ENCODE measurements around the gene A4GNT. TPM values are rescaled to one million over a fixed set of nuclear protein-coding genes. Genes with fewer than 3 reads are reported as not detected.

Gene A4GNT
- polyA plus RNA-seq, 3 donors from 2014 or later = not detected

DNA sequence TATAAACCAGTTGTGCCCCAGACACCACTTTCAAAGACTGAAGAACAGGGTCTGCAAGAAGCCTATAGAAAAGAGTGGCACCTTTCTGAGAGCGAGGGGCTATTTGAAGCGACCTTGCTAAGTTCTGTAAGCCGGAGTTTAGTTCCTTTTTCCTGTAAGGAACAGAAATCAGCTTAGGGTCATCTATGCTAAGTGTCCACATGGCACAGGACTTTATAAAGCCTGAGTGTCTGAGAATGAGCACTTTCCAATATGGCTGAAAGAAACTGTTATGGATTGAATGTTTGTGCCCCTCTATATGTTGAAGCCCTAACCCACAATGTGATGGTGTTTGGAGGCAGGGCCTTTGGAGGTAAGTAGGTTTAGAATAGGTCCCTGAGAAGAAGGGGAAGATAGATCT, 4.0 kb upstream of the A4GNT start:
- H3K27ac Mint-ChIP-seq = no peak overlapping the region
- no peaks in the 10 kb centered on the region for H3K4me1 Mint-ChIP-seq
- H3K36me3 Mint-ChIP-seq = no peaks in the 10 kb centered on the region
- peaks cover 0 to 6% (median 4%) of the 10 kb centered on the region in 3 donors for H3K27me3 Mint-ChIP-seq (ENCODE audit: low read depth in 3 of 3)
- no peaks in the 10 kb centered on the region for H3K9me3 Mint-ChIP-seq
- H3K4me3 Mint-ChIP-seq = no peak overlapping the region
- DNase-seq = no peak

DNA sequence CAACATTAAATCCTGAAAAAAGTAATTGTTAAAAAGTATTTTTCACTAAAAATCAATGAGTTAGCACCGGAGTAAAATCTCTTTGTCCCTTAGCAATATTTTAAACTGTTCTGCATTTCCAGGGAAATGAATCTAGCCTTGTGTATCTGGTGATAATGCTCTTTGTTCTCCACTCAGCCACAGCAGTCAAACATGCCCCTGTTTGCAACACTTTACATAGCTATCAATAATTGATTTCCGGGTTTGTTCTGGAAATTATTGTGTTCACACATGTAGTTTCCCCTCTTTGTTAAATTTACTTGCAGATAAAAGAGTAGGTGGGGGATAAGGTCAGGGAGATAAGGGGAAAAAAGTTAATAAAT, 3.6 kb upstream of the A4GNT start:
- H3K27ac Mint-ChIP-seq = no peak overlapping the region
- no peaks in the 10 kb centered on the region for H3K4me1 Mint-ChIP-seq
- H3K4me3 Mint-ChIP-seq = no peak overlapping the region
- peaks cover 0 to 6% (median 3%) of the 10 kb centered on the region in 3 donors for H3K27me3 Mint-ChIP-seq (ENCODE audit: low read depth in 3 of 3)
- no peaks in the 10 kb centered on the region for H3K9me3 Mint-ChIP-seq
- H3K36me3 Mint-ChIP-seq = no peaks in the 10 kb centered on the region
- DNase-seq = no peak

DNA sequence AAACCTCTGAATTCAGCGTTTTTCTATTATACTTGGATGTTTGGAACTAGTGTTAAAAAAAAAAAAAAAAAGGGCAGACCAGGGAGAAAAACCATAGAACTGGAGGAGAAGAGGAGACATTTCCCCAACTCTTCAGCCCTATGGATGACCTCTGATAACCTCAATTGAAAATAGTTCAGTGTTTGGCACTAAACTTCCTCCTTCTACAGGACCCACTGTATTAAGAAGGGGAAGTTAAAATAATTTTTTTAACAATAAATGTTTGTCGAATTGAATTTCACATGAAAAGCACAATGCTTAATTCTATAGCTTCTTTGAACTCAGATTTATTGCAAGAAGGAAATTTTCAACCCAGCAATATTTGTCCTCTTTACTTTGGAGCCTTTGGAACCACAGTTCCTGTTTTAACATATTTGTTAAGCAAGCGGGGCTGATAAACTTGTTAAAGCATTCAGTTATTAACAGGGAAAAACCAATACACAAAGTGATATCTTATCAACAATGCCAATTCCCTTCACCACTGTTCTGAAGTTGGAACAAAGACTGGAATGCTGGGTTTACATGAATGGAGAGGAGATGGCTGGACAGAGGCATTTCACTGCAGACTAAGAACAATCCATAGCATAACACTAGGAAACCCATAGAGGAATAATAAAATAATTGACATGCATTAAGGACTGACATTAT, 3.1 kb upstream of the A4GNT start:
- peaks cover 0 to 6% (median 3%) of the 10 kb centered on the region in 3 donors for H3K27me3 Mint-ChIP-seq (ENCODE audit: low read depth in 3 of 3)
- H3K9me3 Mint-ChIP-seq = no peaks in the 10 kb centered on the region
- no peak overlapping the region for H3K4me3 Mint-ChIP-seq
- no peaks in the 10 kb centered on the region for H3K36me3 Mint-ChIP-seq
- no peak for DNase-seq
- H3K4me1 Mint-ChIP-seq = no peaks in the 10 kb centered on the region
- H3K27ac Mint-ChIP-seq = no peak overlapping the region

DNA sequence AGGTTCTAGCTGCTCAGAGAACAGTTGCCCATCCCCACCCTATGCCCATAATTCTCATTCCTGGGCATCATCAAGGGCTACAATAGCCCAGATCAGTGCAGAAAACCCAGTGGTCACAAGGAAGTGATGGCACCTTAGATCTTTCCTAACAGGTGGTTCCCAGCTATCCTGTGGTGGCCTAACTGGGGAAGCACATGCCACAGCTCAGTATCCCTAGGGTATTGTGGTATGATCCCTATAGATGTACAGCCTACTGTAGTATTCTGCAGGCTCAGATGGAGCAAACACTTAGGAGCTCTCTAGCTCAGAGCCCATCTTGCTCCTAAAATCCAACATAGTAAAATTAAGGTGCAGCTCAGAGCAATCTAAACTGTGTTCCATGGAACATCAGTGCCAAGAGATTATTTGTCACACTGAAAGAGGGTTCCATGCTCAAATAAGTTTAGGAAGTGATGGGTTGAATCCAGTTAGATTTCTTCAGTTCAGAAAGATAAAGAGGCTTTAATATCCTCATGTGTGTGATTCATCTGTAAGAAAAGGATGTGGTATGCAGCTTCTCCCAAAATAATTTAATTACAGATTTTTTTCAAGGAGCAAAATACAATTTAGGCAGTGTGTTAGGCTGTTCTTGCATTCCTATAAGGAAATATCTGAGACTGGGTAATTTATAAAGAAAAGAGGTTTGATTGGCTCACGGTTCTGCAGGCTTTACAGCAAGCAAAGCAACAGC, 4.4 kb downstream of the A4GNT start:
- Mint-ChIP-seq H3K27me3 (ENCODE audit: low read depth in 3 of 3) (peaks cover 4 to 9% (median 5%) of the 10 kb centered on the region in 3 donors), H3K9me3 (no peaks in the 10 kb centered on the region), H3K27ac (no peak overlapping the region), H3K4me1 (no peaks in the 10 kb centered on the region), H3K4me3 (no peak overlapping the region), H3K36me3 (no peaks in the 10 kb centered on the region)
- no peak for DNase-seq

DNA sequence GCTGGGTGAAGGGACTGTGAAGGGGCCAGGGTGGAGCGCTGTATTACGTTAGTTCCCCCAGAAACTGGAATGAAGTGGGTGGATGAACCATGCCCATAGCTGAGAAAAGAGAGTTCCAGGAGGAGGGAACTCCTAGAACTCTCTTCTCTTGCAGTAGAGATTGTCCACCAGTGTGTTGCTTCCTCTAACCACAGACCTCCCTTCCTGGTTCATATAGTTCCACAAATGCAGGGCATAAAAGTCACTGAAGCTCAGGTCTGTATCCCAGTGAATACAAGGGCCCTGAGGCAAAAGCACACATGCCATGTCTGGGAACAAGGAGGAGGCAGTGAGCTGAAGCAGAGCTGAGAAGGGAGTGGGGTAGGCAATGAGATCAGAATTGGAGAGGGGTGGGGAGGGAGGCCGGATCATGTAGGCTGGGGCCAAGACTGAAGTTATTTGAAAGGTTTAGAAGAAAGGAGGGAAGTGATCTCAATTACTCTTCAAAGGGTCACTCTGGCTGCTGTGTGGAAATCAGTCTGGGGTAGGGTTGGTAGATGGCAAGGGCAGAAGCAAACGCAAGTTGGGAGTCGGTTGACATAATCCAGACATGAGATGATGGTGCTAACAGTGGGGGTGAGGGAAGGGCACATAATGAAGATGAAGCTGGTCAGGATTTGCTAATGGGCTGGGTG, 6.5 kb downstream of the A4GNT start:
- Mint-ChIP-seq H3K9me3 (no peaks in the 10 kb centered on the region), H3K4me3 (no peak overlapping the region), H3K4me1 (no peaks in the 10 kb centered on the region), H3K36me3 (no peaks in the 10 kb centered on the region), H3K27ac (no peak overlapping the region), H3K27me3 (ENCODE audit: low read depth in 3 of 3) (peaks cover 4 to 13% (median 5%) of the 10 kb centered on the region in 3 donors)
- no peak for DNase-seq

DNA sequence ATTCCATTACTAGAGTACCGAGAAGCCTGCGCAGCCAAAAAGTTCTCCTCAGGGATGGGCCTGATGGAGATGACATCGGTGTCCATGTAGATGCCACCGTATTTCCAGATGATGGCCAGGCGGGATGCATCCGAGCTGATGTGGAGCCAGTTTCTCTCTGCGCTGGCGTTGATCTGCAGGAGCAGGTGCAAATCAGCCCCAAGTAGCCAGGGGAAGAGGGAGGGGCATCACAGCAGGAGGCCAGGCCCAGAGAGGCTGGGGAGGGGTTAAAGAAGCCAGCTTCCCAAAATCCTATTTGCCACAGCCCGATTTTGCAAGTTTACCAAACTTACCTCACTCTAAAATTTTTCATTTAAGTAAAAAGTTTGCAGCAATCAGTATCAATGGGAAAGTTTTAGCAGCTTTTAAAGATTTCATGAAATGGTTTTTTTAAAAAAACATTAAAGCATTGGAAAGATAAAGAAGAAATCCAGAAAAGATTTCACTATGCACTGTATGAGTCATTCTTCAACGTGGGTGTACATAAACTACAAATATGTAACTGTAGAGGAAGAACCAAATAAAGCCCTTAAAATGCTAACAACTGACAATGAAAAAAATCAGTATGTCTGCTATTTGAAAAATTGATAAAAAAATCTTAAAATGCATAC, 7.4 kb downstream of the A4GNT start:
- Mint-ChIP-seq H3K9me3 (no peaks in the 10 kb centered on the region), H3K27ac (no peak overlapping the region), H3K36me3 (no peaks in the 10 kb centered on the region), H3K4me3 (no peak overlapping the region), H3K4me1 (no peaks in the 10 kb centered on the region), H3K27me3 (ENCODE audit: low read depth in 3 of 3) (peaks cover 4 to 13% (median 5%) of the 10 kb centered on the region in 3 donors)
- no peak for DNase-seq

DNA sequence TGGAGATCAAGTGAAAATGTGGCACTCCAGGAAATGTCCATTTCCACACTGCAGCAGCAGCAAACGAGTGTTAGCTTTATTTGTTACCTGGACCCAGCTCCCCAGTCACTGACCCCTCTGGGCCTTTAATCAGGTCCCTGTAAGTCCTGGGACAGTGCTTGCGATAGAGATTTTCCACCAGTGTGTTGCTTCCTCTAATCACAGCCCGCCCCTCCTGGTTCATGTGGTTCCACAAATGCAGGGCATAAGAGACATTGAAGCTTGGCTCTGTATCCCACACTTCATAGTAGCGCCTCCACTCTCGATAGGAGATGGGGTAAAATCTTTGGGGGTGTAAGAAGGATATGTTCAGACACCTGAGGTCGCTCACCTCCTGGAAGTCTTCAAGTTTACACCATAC, 8.0 kb downstream of the A4GNT start:
- Mint-ChIP-seq H3K4me3 (no peak overlapping the region), H3K27ac (no peak overlapping the region), H3K4me1 (no peaks in the 10 kb centered on the region), H3K36me3 (no peaks in the 10 kb centered on the region), H3K27me3 (ENCODE audit: low read depth in 3 of 3) (peaks cover 4 to 13% (median 5%) of the 10 kb centered on the region in 3 donors), H3K9me3 (no peaks in the 10 kb centered on the region)
- DNase-seq = no peak

DNA sequence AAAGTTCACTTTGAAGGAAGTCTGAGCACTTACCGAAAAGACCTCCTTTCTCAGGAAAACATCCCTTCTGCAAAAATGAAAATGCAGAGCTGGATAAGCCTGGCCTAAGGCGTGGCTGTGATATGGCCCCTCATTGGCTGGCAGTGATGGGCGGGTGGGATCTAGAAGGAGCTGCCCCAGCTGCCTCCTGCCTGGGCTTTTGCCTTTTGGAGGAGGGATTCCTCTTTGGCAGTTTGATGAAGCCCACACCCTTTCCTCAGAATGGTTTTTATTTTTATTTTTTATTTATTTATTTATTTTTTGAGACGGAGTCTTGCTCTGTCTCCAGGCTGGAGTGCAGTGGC, 12.8 kb downstream of the A4GNT start:
- H3K27me3 Mint-ChIP-seq (ENCODE audit: low read depth in 3 of 3) = peaks cover 5 to 19% (median 10%) of the 10 kb centered on the region in 3 donors
- no peak overlapping the region for H3K27ac Mint-ChIP-seq
- H3K4me3 Mint-ChIP-seq = no peak overlapping the region
- H3K9me3 Mint-ChIP-seq = no peaks in the 10 kb centered on the region
- H3K4me1 Mint-ChIP-seq = peaks cover 11% of the 10 kb centered on the region in 2 donors
- no peaks in the 10 kb centered on the region for H3K36me3 Mint-ChIP-seq
- DNase-seq = no peak

DNA sequence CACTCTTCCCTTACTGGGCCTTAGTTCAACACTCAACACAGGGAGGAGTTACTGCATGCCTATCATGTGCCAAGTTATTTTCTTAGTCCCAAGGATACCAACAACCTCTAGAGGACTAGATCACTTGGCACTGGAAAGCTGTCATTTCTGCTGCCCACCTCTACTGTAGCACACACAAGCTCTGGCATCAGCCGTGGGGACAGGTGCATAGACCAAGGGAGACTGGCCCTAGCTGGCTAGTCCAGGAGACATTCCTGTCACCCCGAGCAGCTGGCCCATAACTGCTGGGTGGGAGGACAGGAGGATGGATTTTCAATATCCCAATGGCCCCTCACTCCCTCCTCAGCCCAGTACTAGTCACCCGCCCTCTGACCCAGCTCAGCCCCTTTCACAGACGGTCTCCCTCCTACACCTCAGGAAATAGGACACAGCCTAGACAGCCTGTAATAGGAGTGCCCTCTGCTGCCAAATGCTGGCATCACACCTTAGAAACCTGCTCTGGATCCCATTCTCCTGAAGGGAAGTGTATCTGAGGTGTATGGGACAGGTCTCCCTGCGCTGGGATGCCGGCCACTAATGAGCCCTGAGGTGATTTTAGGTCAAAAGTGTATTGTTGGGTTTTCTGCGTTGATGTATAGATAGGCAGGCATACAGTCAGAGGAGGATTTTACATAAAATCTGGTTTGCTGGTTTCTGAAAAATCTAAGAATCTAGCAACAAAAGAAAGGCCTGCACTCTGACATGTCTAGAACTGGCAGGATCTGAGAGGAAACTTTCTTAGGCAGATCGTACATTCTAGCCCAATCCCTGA, 13.4 kb downstream of the A4GNT start:
- H3K9me3 Mint-ChIP-seq = no peaks in the 10 kb centered on the region
- no peak overlapping the region for H3K4me3 Mint-ChIP-seq
- H3K36me3 Mint-ChIP-seq = no peaks in the 10 kb centered on the region
- DNase-seq = no peak
- no peak overlapping the region for H3K27ac Mint-ChIP-seq
- peaks cover 11% of the 10 kb centered on the region in 2 donors for H3K4me1 Mint-ChIP-seq
- peaks cover 5 to 16% (median 10%) of the 10 kb centered on the region in 3 donors for H3K27me3 Mint-ChIP-seq (ENCODE audit: low read depth in 3 of 3)

DNA sequence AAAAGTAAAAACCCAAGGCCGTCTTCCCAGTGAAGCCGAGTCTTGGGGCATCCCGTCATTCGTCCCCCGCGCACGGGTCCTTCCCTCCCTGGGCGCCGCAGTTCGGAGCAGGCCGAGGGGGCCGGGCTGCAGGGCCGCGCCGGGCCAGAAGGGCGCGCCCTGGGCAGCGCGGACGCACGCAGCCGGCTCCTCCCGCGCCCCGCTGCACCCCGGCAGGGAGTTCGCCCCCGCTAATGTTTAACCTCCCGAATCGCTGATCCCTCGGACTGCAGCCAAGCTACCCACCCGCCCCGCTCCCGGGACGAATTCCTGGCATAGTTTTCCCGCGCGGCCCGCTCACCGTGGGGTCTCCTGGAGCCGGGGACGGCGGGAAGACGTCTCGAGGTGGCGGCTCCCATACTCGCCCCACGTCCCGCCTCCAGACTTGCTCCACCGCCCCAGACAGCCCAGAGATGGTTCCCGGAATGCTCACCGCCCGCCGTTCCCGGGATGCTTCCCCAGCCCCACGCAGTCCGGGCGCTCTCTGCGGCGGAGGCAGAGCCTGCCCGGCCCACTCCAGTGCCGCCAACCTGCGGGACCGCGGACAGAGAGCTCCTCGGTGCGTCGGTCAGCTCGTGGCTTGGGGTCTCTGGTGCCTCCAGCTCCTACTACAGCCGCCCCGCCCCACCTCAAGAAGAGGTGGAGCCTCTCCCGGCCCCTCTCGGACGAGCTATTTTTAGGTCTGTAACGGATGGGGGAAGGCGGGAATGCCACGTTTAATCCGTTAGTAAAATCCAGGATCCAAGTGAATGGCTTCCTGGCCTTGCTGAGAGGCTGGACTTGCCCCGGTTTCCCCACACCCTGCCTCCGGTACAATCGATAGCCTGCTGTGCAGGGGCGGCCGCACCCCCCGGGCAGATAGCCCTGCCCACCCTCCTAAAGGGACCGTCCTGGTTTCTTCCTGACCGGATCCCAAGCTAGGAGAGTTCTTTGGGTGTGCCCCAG, 16.9 kb downstream of the A4GNT start, which contains the start of gene DZIP1L:
TSS of gene DZIP1L (minus strand) at position 621 of the 984 bp plus-strand sequence. CDS start 11,637 bp downstream, outside the sequence.
- Mint-ChIP-seq H3K4me1 (peaks cover 11% of the 10 kb centered on the region in 2 donors), H3K4me3 (peak within 1 kb of the TSS; percentile 73 to 79 (median 76)), H3K36me3 (no peaks in the 10 kb centered on the region), H3K27me3 (ENCODE audit: low read depth in 3 of 3) (peaks cover 5 to 17% (median 5%) of the 10 kb centered on the region in 3 donors), H3K9me3 (no peaks in the 10 kb centered on the region), H3K27ac (no peak within 1 kb of the TSS)
- DNase-seq = no peak

DNA sequence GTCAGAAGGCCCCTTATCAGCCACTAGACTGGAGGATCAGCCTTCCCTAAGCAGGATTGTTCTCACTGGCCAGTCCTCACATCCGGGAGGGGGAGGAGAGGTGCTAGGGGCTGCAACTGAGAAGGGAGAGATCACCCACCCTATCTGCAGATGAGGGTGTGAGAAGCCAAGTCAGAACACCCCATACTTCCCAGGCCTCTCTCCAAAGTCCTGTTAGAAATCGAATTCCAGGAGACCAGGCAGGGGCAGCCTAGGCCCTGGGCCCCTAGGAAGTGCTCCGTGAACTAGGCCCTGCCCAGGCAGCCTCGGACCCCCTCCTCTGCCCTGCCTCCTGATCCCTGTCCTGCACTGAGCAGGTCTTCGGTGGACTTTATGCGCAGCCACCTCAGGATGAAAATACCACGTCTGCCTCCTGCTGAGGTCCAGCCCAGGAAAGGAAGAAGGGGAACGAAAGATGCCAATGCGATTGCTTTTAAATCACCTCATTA, 17.7 kb downstream of the A4GNT start:
- peaks cover 11% of the 10 kb centered on the region in 2 donors for H3K4me1 Mint-ChIP-seq
- no peaks in the 10 kb centered on the region for H3K9me3 Mint-ChIP-seq
- H3K27me3 Mint-ChIP-seq (ENCODE audit: low read depth in 3 of 3) = peaks cover 5 to 17% (median 5%) of the 10 kb centered on the region in 3 donors
- H3K4me3 Mint-ChIP-seq = peak overlapping the region; percentile 57 to 76 (median 63)
- no peak overlapping the region for H3K27ac Mint-ChIP-seq
- DNase-seq = no peak
- no peaks in the 10 kb centered on the region for H3K36me3 Mint-ChIP-seq

DNA sequence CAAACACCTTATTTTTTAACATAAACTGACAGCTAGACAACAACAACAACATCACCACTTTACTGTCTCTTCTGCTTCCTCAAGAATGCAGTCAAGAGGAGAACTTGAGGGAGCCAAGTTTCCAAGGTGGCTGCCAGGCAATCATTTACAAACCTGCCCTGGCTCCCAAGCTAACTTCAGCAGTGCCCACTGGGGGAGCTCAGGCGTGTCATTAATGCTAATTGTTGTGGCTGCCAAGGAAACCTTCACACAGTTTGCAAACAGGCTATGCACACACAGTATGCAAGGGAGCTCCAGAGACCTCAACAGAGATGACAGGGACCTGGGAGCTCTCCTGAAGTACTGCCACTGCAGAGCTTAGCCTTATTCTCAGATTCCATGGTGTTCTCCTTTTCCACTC, 18.9 kb downstream of the A4GNT start:
- no peaks in the 10 kb centered on the region for H3K36me3 Mint-ChIP-seq
- peaks cover 5 to 11% (median 6%) of the 10 kb centered on the region in 3 donors for H3K27me3 Mint-ChIP-seq (ENCODE audit: low read depth in 3 of 3)
- no peak for DNase-seq
- no peak overlapping the region for H3K4me3 Mint-ChIP-seq
- no peak overlapping the region for H3K27ac Mint-ChIP-seq
- H3K9me3 Mint-ChIP-seq = no peaks in the 10 kb centered on the region
- peaks cover 11% of the 10 kb centered on the region in 2 donors for H3K4me1 Mint-ChIP-seq
